ENCODE measurements around the gene TTC27.
"Not testable (repeated sequence)": the region's sequence is repeated elsewhere in the genome, so short reads cannot be mapped to it uniquely, and the experiment has no call there.

TTC27 gene

DNA sequence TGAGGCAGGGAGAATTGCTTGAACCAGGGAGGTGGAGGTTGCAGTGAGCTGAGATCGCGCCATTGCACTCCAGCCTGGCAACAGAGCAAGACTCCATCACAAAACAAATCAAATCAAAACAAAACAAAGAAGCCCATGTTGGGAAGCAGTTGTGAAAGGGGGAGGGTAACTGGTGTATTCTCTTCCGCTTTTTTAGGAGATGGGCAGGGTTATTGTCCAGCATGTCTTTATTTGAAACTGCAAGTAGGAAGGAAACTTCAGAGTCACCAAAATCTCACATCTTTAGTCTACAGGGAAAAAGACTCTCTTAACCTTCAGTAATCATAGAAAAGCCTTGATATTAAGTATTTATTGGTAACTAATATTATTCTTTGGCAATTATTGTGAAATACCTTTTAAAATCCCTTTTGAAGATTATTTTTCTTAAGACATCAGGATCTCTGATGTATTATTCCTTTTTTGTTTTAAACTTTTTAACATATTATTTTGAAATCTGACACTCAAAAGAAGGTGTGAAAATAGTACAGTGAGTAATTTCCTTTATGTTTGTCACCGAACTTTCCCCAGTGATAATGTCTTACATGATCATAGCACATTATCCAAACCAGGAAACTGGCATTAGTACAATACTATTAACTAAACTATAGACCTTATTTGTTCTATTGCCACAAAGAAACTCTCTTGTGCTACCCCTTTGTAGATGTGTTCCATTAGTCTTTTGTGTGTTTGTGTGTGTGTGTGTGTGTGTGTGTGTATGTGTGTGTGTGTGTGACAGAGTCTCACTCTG lies 234.6 kb downstream of the TTC27 start:
- no peak for DNase-seq

DNA sequence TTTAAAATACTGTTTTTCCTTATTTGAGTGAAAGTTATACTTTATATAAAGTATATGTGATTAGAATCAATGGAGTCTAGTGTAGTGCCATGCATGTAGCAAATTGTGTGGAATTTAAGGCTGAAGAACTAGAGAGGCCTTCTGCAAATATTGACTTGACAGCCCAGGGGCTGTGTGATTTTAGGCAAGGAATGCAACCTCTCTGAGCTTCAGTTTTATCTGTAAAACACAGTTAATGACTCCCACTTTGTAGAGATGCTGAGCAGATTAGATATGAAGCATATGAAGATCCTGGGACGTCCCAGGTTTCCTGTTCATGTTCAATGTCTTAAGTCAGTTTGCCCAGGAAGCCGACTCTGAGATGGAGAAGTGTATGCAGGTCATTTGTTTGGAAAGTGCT lies 235.5 kb downstream of the TTC27 start:
- no peak for DNase-seq

DNA sequence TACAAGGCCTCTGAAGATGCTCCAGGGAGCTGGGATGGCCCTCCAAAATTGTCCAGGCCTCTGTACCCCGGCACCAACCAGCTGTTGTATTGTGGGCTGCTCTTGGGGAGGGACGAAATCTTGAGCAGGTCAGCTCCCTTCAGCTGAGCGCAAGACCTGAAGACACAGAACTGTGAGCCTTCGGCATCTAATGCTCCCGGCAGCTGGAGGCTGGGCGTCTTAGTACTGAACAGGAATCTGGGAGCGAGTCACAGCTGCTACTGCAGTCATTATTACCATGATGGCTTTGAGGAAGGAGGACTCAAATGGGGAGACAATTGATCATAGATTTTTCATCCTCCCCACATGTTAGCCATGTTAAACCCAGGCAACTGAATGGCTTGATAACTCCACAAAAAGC lies 236.0 kb downstream of the TTC27 start:
- peak; percentile 37 for DNase-seq

- DNase-seq = peak; percentile 89
Observed at GRCh38 chr2:32864334-32865111, 236.7 kb downstream of the TTC27 start.

DNA sequence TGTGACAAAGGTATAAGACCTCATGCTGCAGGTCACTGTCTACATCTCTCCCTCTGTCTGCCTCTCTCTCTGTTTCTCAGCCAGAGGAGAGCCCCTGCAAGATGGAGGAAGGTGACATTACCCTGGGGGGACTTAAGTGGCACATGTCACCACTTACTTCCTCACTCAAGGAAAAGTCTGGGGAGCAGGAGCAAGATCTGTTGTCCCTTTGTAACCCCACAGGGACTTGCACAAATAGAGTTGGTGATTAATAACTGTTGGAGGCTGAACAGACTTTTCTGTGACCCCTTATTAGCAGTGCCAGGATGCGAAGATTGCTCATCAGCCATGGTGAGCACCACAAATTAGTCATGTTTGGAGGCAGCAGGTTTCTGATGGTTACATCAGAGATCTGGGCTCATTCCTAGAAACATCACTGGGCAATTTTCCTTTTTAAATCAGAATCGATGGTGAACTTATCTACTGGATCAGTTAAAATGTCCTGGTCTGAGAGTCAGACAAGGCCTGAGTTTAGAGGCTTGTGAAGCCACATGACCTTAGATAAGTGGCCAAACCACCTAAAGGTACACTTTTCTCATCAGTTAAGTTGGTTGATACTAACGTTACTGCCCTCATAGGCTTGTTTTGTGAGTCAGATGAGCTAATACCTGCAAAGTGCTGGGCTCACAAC lies 237.7 kb downstream of the TTC27 start:
- DNase-seq = peak; percentile 98

GRCh38 chr2:32866462-32866861 lies 238.6 kb downstream of the TTC27 start:
- not testable (repeated sequence) for DNase-seq

Data from fibroblast of skin of abdomen (primary cell).